ENCODE data around the gene OGFOD3. TPM values are rescaled to one million over a fixed set of nuclear protein-coding genes. Genes with fewer than 3 reads are reported as not detected.
A peak's percentile ranks its signal among the peaks of the same experiment; 100 is the strongest.

The OGFOD3 gene
- total and polyA plus RNA-seq, 9 of the 15 experiments (the other 6 are each of a cell fraction or from before 2014, with no cell fraction given) = 0.69 to 44.7 (median 18.9) TPM

DNA sequence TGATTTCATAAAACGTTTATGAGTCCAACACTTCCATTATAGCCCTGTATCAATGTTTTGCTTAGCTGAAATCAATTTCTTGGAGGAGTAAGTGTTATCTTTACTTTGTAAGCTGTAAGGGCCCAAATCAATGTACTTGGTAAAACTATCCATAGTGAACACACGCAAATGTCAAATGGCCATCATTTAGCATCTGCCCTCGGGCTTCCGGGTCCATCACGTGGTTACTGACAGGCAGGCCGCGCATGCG lies 39.5 kb upstream of the OGFOD3 start (continued):
- TF ChIP-seq ZNF253 (CRISPR knock-in tag; conservative IDR thresholded peaks at IDR 0.05) (no peak), SMAD4 (CRISPR knock-in tag; conservative IDR thresholded peaks at IDR 0.05) (no peak), ZNF766 (CRISPR knock-in tag; conservative IDR thresholded peaks at IDR 0.05) (no peak), HES1 (IDR thresholded peaks at IDR 0.05; ENCODE audit: low read depth) (no peak), POLR2H (tag; IDR thresholded peaks at IDR 0.05; ENCODE audit: low read depth) (no peak), ARID1B (IDR thresholded peaks at IDR 0.05) (no peak), HOMEZ (CRISPR knock-in tag; IDR thresholded peaks at IDR 0.05) (no peak), BMI1 (IDR thresholded peaks at IDR 0.05; ENCODE audit: low read length) (no peak), CCAR2 (IDR thresholded peaks at IDR 0.05; ENCODE audit: low read depth, low read length) (no peak), NR4A1 (CRISPR knock-in tag; IDR thresholded peaks at IDR 0.05) (no peak), NR4A1 (tag; IDR thresholded peaks at IDR 0.05) (no peak), HSF4 (CRISPR knock-in tag; IDR thresholded peaks at IDR 0.05; ENCODE audit: borderline replicate concordance) (no peak), BCL6 (CRISPR knock-in tag; IDR thresholded peaks at IDR 0.05) (no peak), LCOR (CRISPR knock-in tag; IDR thresholded peaks at IDR 0.05) (no peak; the same call in 1 of the 2 replicates), NFIC (IDR thresholded peaks at IDR 0.05) (no peak), MYC (IDR thresholded peaks at IDR 0.05; ENCODE audit: low read depth, low read length) (peak; percentile 71; the same call in 1 of the 2 replicates), MYC (CRISPR knock-in tag; IDR thresholded peaks at IDR 0.05; ENCODE audit: borderline replicate concordance, low read depth) (peak; percentile 46; the same call in 1 of the 2 replicates)
- TF ChIP-seq, protein P1, sequence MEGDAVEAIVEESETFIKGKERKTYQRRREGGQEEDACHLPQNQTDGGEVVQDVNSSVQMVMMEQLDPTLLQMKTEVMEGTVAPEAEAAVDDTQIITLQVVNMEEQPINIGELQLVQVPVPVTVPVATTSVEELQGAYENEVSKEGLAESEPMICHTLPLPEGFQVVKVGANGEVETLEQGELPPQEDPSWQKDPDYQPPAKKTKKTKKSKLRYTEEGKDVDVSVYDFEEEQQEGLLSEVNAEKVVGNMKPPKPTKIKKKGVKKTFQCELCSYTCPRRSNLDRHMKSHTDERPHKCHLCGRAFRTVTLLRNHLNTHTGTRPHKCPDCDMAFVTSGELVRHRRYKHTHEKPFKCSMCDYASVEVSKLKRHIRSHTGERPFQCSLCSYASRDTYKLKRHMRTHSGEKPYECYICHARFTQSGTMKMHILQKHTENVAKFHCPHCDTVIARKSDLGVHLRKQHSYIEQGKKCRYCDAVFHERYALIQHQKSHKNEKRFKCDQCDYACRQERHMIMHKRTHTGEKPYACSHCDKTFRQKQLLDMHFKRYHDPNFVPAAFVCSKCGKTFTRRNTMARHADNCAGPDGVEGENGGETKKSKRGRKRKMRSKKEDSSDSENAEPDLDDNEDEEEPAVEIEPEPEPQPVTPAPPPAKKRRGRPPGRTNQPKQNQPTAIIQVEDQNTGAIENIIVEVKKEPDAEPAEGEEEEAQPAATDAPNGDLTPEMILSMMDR (IDR thresholded peaks at IDR 0.05 in 2 of 3, conservative IDR thresholded peaks at IDR 0.05 in 1 of 3; ENCODE audit: insufficient read depth in 2 of 3, low read depth in 1 of 3, low read length in 3 of 3) = no peak
- TF ChIP-seq, protein P2, sequence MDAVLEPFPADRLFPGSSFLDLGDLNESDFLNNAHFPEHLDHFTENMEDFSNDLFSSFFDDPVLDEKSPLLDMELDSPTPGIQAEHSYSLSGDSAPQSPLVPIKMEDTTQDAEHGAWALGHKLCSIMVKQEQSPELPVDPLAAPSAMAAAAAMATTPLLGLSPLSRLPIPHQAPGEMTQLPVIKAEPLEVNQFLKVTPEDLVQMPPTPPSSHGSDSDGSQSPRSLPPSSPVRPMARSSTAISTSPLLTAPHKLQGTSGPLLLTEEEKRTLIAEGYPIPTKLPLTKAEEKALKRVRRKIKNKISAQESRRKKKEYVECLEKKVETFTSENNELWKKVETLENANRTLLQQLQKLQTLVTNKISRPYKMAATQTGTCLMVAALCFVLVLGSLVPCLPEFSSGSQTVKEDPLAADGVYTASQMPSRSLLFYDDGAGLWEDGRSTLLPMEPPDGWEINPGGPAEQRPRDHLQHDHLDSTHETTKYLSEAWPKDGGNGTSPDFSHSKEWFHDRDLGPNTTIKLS (IDR thresholded peaks at IDR 0.05; ENCODE audit: borderline replicate concordance, low read depth) = no peak
- TF ChIP-seq, protein P3, sequence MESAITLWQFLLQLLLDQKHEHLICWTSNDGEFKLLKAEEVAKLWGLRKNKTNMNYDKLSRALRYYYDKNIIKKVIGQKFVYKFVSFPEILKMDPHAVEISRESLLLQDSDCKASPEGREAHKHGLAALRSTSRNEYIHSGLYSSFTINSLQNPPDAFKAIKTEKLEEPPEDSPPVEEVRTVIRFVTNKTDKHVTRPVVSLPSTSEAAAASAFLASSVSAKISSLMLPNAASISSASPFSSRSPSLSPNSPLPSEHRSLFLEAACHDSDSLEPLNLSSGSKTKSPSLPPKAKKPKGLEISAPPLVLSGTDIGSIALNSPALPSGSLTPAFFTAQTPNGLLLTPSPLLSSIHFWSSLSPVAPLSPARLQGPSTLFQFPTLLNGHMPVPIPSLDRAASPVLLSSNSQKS (CRISPR knock-in tag; IDR thresholded peaks at IDR 0.05) = no peak
